ENCODE results near the gene FSTL3.

DNA sequence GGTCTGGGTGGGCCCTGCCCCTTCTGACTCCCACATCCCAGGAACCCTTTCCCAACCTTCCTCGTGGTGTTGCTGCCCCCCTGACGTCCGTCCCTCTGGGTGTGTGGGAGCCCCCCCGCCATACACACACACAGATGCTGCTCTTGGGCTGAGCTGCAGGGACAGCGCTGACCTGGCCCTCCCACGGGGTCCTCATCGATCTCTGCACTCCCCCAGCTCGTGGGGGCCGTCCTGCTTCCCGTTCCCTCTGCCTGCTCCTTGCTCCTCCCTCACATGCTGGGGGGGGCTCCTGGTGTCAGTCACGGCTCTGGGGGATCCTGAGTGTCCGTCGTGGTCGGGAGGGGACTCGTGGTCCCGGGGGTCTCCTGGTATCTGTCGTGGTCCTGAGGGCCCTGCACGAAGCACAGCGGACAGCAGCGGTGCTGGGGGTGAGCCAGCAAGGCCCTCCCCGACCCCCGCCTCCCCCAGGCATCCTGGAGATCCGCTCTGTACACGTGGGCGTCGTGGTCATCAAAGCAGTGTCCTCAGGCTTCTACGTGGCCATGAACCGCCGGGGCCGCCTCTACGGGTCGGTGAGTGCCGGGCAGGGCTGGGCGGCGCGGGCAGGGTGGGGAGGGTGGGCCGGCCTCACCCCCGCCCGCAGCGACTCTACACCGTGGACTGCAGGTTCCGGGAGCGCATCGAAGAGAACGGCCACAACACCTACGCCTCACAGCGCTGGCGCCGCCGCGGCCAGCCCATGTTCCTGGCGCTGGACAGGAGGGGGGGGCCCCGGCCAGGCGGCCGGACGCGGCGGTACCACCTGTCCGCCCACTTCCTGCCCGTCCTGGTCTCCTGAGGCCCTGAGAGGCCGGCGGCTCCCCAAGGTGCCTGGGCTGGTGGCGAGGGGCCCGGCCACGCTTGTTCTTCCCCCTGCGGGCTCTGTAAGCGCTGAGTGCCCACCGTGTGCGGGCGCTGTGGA is 33.1 kb upstream of the FSTL3 start:
- TF ChIP-seq, protein P1, sequence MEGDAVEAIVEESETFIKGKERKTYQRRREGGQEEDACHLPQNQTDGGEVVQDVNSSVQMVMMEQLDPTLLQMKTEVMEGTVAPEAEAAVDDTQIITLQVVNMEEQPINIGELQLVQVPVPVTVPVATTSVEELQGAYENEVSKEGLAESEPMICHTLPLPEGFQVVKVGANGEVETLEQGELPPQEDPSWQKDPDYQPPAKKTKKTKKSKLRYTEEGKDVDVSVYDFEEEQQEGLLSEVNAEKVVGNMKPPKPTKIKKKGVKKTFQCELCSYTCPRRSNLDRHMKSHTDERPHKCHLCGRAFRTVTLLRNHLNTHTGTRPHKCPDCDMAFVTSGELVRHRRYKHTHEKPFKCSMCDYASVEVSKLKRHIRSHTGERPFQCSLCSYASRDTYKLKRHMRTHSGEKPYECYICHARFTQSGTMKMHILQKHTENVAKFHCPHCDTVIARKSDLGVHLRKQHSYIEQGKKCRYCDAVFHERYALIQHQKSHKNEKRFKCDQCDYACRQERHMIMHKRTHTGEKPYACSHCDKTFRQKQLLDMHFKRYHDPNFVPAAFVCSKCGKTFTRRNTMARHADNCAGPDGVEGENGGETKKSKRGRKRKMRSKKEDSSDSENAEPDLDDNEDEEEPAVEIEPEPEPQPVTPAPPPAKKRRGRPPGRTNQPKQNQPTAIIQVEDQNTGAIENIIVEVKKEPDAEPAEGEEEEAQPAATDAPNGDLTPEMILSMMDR (IDR thresholded peaks at IDR 0.05 in 4 of 5, conservative IDR thresholded peaks at IDR 0.05 in 1 of 5), result no peak
- no peak for TF ChIP-seq POLR2A (IDR thresholded peaks at IDR 0.05)
